IMR-90 (cell line): ENCODE data around the gene DENND1C.

Experiments
- BHLHE40 ChIP-seq: fragments of 150-350 bp; IDR thresholded peaks from 2 replicates; pipeline ENCODE4 v1.6.1; 2016; ENCODE audit warnings: mild to moderate bottlenecking, low read depth, low read length
- CEBPB ChIP-seq: IDR thresholded peaks from 2 replicates; pipeline ENCODE4 v1.6.1; 2012; ENCODE audit warnings: low read depth, low read length, improper control_type of control experiment
- MAZ ChIP-seq: IDR thresholded peaks from 2 replicates; pipeline ENCODE4 v1.6.1; 2012; ENCODE audit warnings: low read depth, mild to moderate bottlenecking, low read length, improper control_type of control experiment, moderate library complexity, borderline replicate concordance
- MXI1 ChIP-seq: IDR thresholded peaks from 2 replicates; pipeline ENCODE4 v1.6.1; 2012; ENCODE audit warnings: low read depth, mild to moderate bottlenecking, low read length, moderate library complexity, borderline replicate concordance
- NFE2L2 ChIP-seq: fragments of 150-350 bp; IDR thresholded peaks from 2 replicates; pipeline ENCODE4 v1.6.1; 2016; ENCODE audit warnings: low read depth, mild to moderate bottlenecking, low read length
- POLR2A ChIP-seq: IDR thresholded peaks from 2 replicates; pipeline ENCODE4 v1.6.1; 2012; ENCODE audit warnings: mild to moderate bottlenecking, low read depth, low read length
- RAD21 ChIP-seq: IDR thresholded peaks from 2 replicates; pipeline ENCODE4 v1.6.1; 2012; ENCODE audit warnings: low read length, improper control_type of control experiment
- RFX5 ChIP-seq: IDR thresholded peaks from 2 replicates; pipeline ENCODE4 v1.8.0; 2012; ENCODE audit warnings: low read depth, mild to moderate bottlenecking, low read length, moderate library complexity
- TF ChIP-seq, protein P1 (sequence below): conservative IDR thresholded peaks from 2 replicates; pipeline ENCODE4 v1.5.1; 2012; ENCODE audit warnings: mild to moderate bottlenecking, low read depth, low read length, improper control_type of control experiment
- TF ChIP-seq, protein P2 (sequence below): fragments of 150-350 bp; IDR thresholded peaks from 2 replicates; pipeline ENCODE4 v1.6.1; 2017; ENCODE audit warnings: mild to moderate bottlenecking, antibody characterized with exemption, low read length, low read depth
- TF ChIP-seq, protein P3 (sequence below): fragments of 150-350 bp; IDR thresholded peaks from 2 replicates; pipeline ENCODE4 v1.6.1; 2016; ENCODE audit warnings: low read depth, mild to moderate bottlenecking, low read length, moderate library complexity, borderline replicate concordance

DNA sequence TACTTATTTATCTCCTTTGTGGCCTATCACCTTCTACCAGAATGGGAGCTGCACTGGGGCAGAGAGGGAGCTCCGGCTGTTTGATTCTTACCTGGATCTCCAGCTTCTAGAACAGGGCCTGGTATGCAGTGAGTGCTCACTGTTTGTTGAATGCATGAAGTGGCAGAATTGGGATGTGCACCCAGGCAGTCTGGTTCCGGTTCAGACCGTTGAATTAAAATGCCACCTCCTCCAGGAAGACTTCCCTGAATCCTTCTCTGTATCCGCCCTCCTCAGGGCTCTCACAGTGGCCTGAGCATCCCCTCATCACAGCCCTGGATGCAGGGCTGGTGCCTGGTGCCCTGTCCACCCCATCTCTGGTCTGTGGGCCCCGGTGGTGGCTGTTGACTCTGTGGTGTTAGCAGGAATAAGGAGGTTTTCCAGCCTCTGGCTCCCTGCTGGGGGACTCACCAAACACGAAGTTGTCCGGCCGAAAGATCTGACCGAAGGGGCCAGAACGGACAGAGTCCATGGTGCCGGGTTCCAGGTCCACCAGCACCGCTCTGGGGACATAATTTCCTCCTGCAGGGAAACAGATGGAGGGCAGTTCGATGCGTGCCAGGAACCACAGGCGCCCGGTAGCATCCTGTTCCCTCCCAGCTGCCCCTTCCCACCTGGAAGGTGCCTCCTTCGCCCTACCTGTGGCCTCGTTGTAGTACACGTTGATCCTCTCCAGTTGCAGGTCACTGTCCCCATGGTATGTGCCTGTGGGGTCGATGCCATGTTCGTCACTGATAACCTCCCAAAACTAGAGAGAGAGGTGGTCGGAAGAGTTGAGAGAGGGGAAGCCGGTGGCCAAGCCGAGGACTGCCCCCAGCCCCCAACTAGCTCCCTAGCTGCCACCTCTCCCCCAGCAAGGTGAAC lies 19.5 kb upstream of the DENND1C start:
- TF ChIP-seq, protein P1, sequence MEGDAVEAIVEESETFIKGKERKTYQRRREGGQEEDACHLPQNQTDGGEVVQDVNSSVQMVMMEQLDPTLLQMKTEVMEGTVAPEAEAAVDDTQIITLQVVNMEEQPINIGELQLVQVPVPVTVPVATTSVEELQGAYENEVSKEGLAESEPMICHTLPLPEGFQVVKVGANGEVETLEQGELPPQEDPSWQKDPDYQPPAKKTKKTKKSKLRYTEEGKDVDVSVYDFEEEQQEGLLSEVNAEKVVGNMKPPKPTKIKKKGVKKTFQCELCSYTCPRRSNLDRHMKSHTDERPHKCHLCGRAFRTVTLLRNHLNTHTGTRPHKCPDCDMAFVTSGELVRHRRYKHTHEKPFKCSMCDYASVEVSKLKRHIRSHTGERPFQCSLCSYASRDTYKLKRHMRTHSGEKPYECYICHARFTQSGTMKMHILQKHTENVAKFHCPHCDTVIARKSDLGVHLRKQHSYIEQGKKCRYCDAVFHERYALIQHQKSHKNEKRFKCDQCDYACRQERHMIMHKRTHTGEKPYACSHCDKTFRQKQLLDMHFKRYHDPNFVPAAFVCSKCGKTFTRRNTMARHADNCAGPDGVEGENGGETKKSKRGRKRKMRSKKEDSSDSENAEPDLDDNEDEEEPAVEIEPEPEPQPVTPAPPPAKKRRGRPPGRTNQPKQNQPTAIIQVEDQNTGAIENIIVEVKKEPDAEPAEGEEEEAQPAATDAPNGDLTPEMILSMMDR, result no peak
- TF ChIP-seq CEBPB, result no peak
- TF ChIP-seq RAD21, result no peak
- TF ChIP-seq MXI1, result no peak
- TF ChIP-seq POLR2A, result no peak
- TF ChIP-seq, protein P2, sequence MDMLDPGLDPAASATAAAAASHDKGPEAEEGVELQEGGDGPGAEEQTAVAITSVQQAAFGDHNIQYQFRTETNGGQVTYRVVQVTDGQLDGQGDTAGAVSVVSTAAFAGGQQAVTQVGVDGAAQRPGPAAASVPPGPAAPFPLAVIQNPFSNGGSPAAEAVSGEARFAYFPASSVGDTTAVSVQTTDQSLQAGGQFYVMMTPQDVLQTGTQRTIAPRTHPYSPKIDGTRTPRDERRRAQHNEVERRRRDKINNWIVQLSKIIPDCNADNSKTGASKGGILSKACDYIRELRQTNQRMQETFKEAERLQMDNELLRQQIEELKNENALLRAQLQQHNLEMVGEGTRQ, result no peak
- TF ChIP-seq, protein P3, sequence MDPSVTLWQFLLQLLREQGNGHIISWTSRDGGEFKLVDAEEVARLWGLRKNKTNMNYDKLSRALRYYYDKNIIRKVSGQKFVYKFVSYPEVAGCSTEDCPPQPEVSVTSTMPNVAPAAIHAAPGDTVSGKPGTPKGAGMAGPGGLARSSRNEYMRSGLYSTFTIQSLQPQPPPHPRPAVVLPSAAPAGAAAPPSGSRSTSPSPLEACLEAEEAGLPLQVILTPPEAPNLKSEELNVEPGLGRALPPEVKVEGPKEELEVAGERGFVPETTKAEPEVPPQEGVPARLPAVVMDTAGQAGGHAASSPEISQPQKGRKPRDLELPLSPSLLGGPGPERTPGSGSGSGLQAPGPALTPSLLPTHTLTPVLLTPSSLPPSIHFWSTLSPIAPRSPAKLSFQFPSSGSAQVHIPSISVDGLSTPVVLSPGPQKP, result no peak
- TF ChIP-seq NFE2L2, result no peak
- TF ChIP-seq MAZ, result no peak
- TF ChIP-seq BHLHE40, result no peak
- no peak for TF ChIP-seq RFX5
